Spleen (tissue), 7 donors: ENCODE data around the gene B4GALNT3.

Experiments
- POLR2A ChIP-seq, 3 donors: fragments of 450-650 bp; IDR thresholded peaks; one replicate each; pipeline ENCODE4 v1.5.1; 2017; ENCODE audit warnings: antibody characterized with exemption in 3 of 3, mild to moderate bottlenecking in 1 of 3
- TF ChIP-seq, protein P1 (sequence below), 11 experiments: fragments of 200-600 bp in 7 of 11; fragments of 450-650 bp in 4 of 11; sonication (generic) in 4 of 11; IDR thresholded peaks in 8 of 11; conservative IDR thresholded peaks in 3 of 11; 1 replicate in 7 of 11; 2 replicates in 4 of 11; pipeline versions ENCODE4 v1.4.0 to v1.8.0; 2016 to 2021; ENCODE audit warnings: antibody characterized with exemption in 11 of 11, inconsistent platforms in 4 of 11, mild to moderate bottlenecking in 1 of 11
- donor health status: DM: no; HTN: no; CAD: no; lungs with moderate emphysema.
- donor health status: DM: no; HTN: no; CAD: no.
- donor health status: DM: no; HTN: no; CAD: no.

DNA sequence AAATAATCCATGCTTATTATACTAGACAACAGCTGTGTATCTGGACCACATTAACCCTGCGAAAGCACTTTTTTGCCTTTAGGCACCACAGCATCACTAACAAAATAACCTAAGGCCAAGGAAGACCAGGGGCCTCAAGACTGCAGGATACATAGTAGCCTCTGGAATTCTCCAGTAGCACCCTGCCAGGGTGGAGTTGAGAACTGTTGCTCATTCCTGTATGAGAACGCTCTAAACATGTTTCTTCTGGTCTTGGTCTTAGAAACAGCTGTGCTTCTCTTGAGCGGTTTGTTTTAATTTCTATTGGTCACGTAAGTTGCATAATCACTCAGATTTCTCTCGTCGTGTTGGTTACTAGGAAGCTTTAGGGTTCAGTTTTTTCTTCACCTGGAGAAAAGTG, 7.9 kb downstream of the B4GALNT3 start:
- TF ChIP-seq POLR2A (IDR thresholded peaks at IDR 0.05), result no peak
- TF ChIP-seq, protein P1, sequence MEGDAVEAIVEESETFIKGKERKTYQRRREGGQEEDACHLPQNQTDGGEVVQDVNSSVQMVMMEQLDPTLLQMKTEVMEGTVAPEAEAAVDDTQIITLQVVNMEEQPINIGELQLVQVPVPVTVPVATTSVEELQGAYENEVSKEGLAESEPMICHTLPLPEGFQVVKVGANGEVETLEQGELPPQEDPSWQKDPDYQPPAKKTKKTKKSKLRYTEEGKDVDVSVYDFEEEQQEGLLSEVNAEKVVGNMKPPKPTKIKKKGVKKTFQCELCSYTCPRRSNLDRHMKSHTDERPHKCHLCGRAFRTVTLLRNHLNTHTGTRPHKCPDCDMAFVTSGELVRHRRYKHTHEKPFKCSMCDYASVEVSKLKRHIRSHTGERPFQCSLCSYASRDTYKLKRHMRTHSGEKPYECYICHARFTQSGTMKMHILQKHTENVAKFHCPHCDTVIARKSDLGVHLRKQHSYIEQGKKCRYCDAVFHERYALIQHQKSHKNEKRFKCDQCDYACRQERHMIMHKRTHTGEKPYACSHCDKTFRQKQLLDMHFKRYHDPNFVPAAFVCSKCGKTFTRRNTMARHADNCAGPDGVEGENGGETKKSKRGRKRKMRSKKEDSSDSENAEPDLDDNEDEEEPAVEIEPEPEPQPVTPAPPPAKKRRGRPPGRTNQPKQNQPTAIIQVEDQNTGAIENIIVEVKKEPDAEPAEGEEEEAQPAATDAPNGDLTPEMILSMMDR (IDR thresholded peaks at IDR 0.05 in 8 of 11, conservative IDR thresholded peaks at IDR 0.05 in 3 of 11), result no peak
